Measurements from ENCODE around the gene CELF4. TPM values are rescaled to one million over a fixed set of nuclear protein-coding genes. Genes with fewer than 3 reads are reported as not detected.
A peak's percentile ranks its signal among the peaks of the same experiment; 100 is the strongest.

The CELF4 gene
- total RNA-seq, 6 donors from 2014 or later = 0.15 to 1.4 (median 0.81) TPM; not detected in 1

GRCh38 chr18:37554399-37554787, 11.2 kb downstream of the CELF4 start:
- TF ChIP-seq EP300 (IDR thresholded peaks at IDR 0.05) = no peak
- TF ChIP-seq POLR2A (IDR thresholded peaks at IDR 0.05) = no peak
- TF ChIP-seq POLR2AphosphoS5 (IDR thresholded peaks at IDR 0.05) = no peak
- no peak for TF ChIP-seq CTCF (IDR thresholded peaks at IDR 0.05)
- Histone ChIP-seq H3K4me3 (no peak overlapping the region), H3K27ac (no peak overlapping the region), H3K27me3 (no peaks in the 10 kb centered on the region), H3K4me1 (no peaks in the 10 kb centered on the region), H3K36me3 (no peaks in the 10 kb centered on the region), H3K9me3 (no peaks in the 10 kb centered on the region)
- ATAC-seq (ENCODE audit: low FRiP score in 2 of 2) = no peak
- 44 to 51% methylated on average over 5 of the region's 5 CpGs for WGBS, 2 donors
- DNase-seq = no peak

GRCh38 chr18:37553633-37554398, 11.8 kb downstream of the CELF4 start:
- WGBS, 2 donors = 53 to 57% methylated on average over 10 to 18 of the region's 18 CpGs
- H3K9me3 ChIP-seq = no peaks in the 10 kb centered on the region
- H3K4me1 ChIP-seq = no peaks in the 10 kb centered on the region
- DNase-seq (peak in 1 of 2 donors; percentile 46), ATAC-seq (ENCODE audit: low FRiP score in 2 of 2) (no peak)
- no peak overlapping the region for H3K4me3 ChIP-seq
- no peaks in the 10 kb centered on the region for H3K27me3 ChIP-seq
- TF ChIP-seq POLR2A (IDR thresholded peaks at IDR 0.05) = no peak
- peak in 2 of 6 experiments; percentile 10 to 15 for TF ChIP-seq CTCF (IDR thresholded peaks at IDR 0.05)
- no peak overlapping the region for H3K27ac ChIP-seq
- no peaks in the 10 kb centered on the region for H3K36me3 ChIP-seq

- no peak for ATAC-seq (ENCODE audit: low FRiP score in 2 of 2)
- Histone ChIP-seq H3K4me3 (no peak overlapping the region), H3K27me3 (no peaks in the 10 kb centered on the region), H3K4me1 (no peaks in the 10 kb centered on the region), H3K9me3 (no peaks in the 10 kb centered on the region), H3K36me3 (no peaks in the 10 kb centered on the region), H3K27ac (no peak overlapping the region)
- 54 to 81% methylated on average over 5 of the region's 5 CpGs for WGBS, 2 donors
- no peak for DNase-seq
- TF ChIP-seq POLR2AphosphoS5 (IDR thresholded peaks at IDR 0.05) (no peak), POLR2A (IDR thresholded peaks at IDR 0.05) (no peak), CTCF (IDR thresholded peaks at IDR 0.05) (no peak), EP300 (IDR thresholded peaks at IDR 0.05) (no peak)
These were observed 13.3 kb downstream of the CELF4 start for GRCh38 chr18:37552286-37552685.

GRCh38 chr18:37551846-37552245, 13.8 kb downstream of the CELF4 start:
- Histone ChIP-seq H3K36me3 (no peaks in the 10 kb centered on the region), H3K27ac (no peak overlapping the region), H3K9me3 (no peaks in the 10 kb centered on the region), H3K4me3 (no peak overlapping the region), H3K27me3 (no peaks in the 10 kb centered on the region), H3K4me1 (no peaks in the 10 kb centered on the region)
- WGBS, 2 donors = 77 to 87% methylated on average over 8 of the region's 8 CpGs
- ATAC-seq (ENCODE audit: low FRiP score in 2 of 2) (no peak), DNase-seq (no peak)
- TF ChIP-seq CTCF (IDR thresholded peaks at IDR 0.05) (no peak), POLR2A (IDR thresholded peaks at IDR 0.05) (no peak), EP300 (IDR thresholded peaks at IDR 0.05) (no peak), POLR2AphosphoS5 (IDR thresholded peaks at IDR 0.05) (no peak)

GRCh38 chr18:37551249-37551648, 14.3 kb downstream of the CELF4 start:
- Histone ChIP-seq H3K27ac (no peak overlapping the region), H3K36me3 (no peaks in the 10 kb centered on the region), H3K9me3 (no peaks in the 10 kb centered on the region), H3K4me1 (no peaks in the 10 kb centered on the region), H3K27me3 (no peaks in the 10 kb centered on the region), H3K4me3 (no peak overlapping the region)
- 76 to 82% methylated on average over 2 to 3 of the region's 3 CpGs for WGBS, 2 donors
- DNase-seq (no peak), ATAC-seq (ENCODE audit: low FRiP score in 2 of 2) (no peak)
- TF ChIP-seq POLR2AphosphoS5 (IDR thresholded peaks at IDR 0.05) = no peak
- TF ChIP-seq CTCF (IDR thresholded peaks at IDR 0.05) = no peak

All from upper lobe of left lung (tissue), 6 donors.